Gastroesophageal sphincter (tissue), 3 donors: ENCODE measurements around the gene NFATC2IP.

Experiments used
- POLR2A ChIP-seq, 2 donors: fragments of 450-650 bp; IDR thresholded peaks; one replicate each; pipeline ENCODE4 v1.6.1; 2017; ENCODE audit warnings: antibody characterized with exemption in 2 of 2, mild to moderate bottlenecking in 2 of 2, moderate library complexity in 1 of 2
- TF ChIP-seq, protein P1 (sequence below), 4 experiments: fragments of 200-600 bp in 2 of 4; fragments of 450-650 bp in 2 of 4; sonication (generic) in 1 of 4; IDR thresholded peaks; one replicate each; pipeline ENCODE4 v1.5.1; 2017 to 2019; ENCODE audit warnings: antibody characterized with exemption in 4 of 4, mild to moderate bottlenecking in 2 of 4, moderate library complexity in 2 of 4

DNA sequence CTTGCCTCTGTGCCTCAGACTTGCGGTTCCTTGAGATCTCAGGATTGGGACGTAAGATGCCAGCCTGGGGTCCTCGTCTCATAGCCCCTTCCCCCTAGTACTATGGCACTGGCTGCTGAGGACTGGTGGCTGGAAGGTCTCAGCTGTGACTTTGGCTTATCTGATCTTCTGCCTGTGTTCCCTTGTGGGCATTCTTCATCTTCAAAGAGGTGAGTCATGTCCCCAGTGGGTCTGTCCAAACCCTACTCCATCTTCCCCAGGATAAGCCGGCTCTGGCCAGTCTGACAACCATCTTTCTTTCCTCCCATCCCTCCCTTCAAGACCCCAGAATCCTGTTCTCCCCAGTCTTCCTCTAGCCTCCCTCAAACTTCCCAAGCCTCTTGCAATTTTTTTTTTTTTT is 15.4 kb upstream of the NFATC2IP start:
- TF ChIP-seq, protein P1, sequence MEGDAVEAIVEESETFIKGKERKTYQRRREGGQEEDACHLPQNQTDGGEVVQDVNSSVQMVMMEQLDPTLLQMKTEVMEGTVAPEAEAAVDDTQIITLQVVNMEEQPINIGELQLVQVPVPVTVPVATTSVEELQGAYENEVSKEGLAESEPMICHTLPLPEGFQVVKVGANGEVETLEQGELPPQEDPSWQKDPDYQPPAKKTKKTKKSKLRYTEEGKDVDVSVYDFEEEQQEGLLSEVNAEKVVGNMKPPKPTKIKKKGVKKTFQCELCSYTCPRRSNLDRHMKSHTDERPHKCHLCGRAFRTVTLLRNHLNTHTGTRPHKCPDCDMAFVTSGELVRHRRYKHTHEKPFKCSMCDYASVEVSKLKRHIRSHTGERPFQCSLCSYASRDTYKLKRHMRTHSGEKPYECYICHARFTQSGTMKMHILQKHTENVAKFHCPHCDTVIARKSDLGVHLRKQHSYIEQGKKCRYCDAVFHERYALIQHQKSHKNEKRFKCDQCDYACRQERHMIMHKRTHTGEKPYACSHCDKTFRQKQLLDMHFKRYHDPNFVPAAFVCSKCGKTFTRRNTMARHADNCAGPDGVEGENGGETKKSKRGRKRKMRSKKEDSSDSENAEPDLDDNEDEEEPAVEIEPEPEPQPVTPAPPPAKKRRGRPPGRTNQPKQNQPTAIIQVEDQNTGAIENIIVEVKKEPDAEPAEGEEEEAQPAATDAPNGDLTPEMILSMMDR (IDR thresholded peaks at IDR 0.05), result no peak
- no peak for TF ChIP-seq POLR2A (IDR thresholded peaks at IDR 0.05)
